Endodermal cell (in vitro differentiated cells): ENCODE measurements around the gene SATB1. TPM values are rescaled to one million over a fixed set of nuclear protein-coding genes. Genes with fewer than 3 reads are reported as not detected.

ENCODE experiments used
- DNase-seq: peaks from one replicate; pipeline ENCODE4 v3.0.0-alpha.2; 2017
- H3K27ac ChIP-seq: 2 replicates; pipeline ENCODE4 v1.5.1; 2013; ENCODE audit warnings: mild to moderate bottlenecking, low read depth, low read length, moderate library complexity
- H3K27me3 ChIP-seq: 2 replicates; pipeline ENCODE4 v1.6.1; 2013; ENCODE audit warnings: mild to moderate bottlenecking, low read length, moderate library complexity; ENCODE audit not compliant: insufficient read depth, control insufficient read depth, poor library complexity, severe bottlenecking
- H3K36me3 ChIP-seq: 2 replicates; pipeline ENCODE4 v1.7.0; 2013; ENCODE audit warnings: mild to moderate bottlenecking, low read length, moderate library complexity; ENCODE audit not compliant: control insufficient read depth, insufficient read depth
- H3K4me1 ChIP-seq: one replicate; pipeline ENCODE4 v1.7.0; 2013; ENCODE audit warnings: low read length; ENCODE audit not compliant: control insufficient read depth, insufficient read depth
- H3K4me3 ChIP-seq: 2 replicates; pipeline ENCODE4 v1.5.1; 2013; ENCODE audit warnings: mild to moderate bottlenecking, low read length, moderate library complexity
- H3K9ac ChIP-seq: 2 replicates; pipeline ENCODE4 v1.6.1; 2013; ENCODE audit warnings: mild to moderate bottlenecking, low read length, moderate library complexity; ENCODE audit not compliant: poor library complexity, severe bottlenecking; ENCODE audit errors: extremely low read depth
- H3K9me3 ChIP-seq: 2 replicates; pipeline ENCODE4 v1.6.1; 2013; ENCODE audit warnings: mild to moderate bottlenecking, low read length, moderate library complexity; ENCODE audit not compliant: control insufficient read depth
- H3K27ac Mint-ChIP-seq: 2 replicates; pipeline ENCODE4 v1.8.0; 2020; ENCODE audit warnings: mixed read lengths
- H3K27me3 Mint-ChIP-seq: 2 replicates; pipeline ENCODE4 v1.8.0; 2021; ENCODE audit warnings: mild to moderate bottlenecking, mixed read lengths; ENCODE audit not compliant: insufficient read depth
- H3K36me3 Mint-ChIP-seq: 2 replicates; pipeline ENCODE4 v1.8.0; 2020; ENCODE audit warnings: low read depth, mixed read lengths
- H3K4me1 Mint-ChIP-seq: 2 replicates; pipeline ENCODE4 v1.8.0; 2020; ENCODE audit warnings: mixed read lengths
- H3K4me3 Mint-ChIP-seq: 2 replicates; pipeline ENCODE4 v1.8.0; 2020; ENCODE audit warnings: mild to moderate bottlenecking, moderate library complexity, mixed read lengths
- H3K9me3 Mint-ChIP-seq: 2 replicates; pipeline ENCODE4 v1.8.0; 2020; ENCODE audit warnings: mild to moderate bottlenecking, mixed read lengths
- WGBS, 2 experiments: methylation state at CpG; one replicate each; pipeline versions ENCODE4 v1.1.5 to v1.1.7; 2013; ENCODE audit warnings: missing lambda C conversion rate in 2 of 2, mixed read lengths in 1 of 2; ENCODE audit not compliant: insufficient coverage in 1 of 2, insufficient read length in 1 of 2; 5-methylcytosine and 5-hydroxymethylcytosine counted together
- total RNA-seq, 2 donors: library from RNA; stranded (reverse); fragmentation: NEBNext Ultra II Directional in 1 of 2; extraction: Animal tissue kit (Norgen Biotek cat#: 25700) in 1 of 2; gene quantifications; 2 replicates in 1 of 2; 3 replicates in 1 of 2; pipeline ENCODE4 v1.2.1, GENCODE V29; 2021
- TF ChIP-seq, protein P1 (sequence below): fragments of 200-600 bp; sonication (generic); conservative IDR thresholded peaks from 2 replicates; pipeline ENCODE4 v1.5.0; 2021; ENCODE audit warnings: antibody characterized with exemption, mild to moderate bottlenecking

The SATB1 gene
- total RNA-seq, 2 donors from 2014 or later: 31.5 to 38.6 TPM

GRCh38 chr3:18431266-18431665, 6.1 kb upstream of the SATB1 start:
- WGBS, 2 experiments: 74 to 75% methylated on average over 2 to 3 of the region's 3 CpGs
- TF ChIP-seq, protein P1, sequence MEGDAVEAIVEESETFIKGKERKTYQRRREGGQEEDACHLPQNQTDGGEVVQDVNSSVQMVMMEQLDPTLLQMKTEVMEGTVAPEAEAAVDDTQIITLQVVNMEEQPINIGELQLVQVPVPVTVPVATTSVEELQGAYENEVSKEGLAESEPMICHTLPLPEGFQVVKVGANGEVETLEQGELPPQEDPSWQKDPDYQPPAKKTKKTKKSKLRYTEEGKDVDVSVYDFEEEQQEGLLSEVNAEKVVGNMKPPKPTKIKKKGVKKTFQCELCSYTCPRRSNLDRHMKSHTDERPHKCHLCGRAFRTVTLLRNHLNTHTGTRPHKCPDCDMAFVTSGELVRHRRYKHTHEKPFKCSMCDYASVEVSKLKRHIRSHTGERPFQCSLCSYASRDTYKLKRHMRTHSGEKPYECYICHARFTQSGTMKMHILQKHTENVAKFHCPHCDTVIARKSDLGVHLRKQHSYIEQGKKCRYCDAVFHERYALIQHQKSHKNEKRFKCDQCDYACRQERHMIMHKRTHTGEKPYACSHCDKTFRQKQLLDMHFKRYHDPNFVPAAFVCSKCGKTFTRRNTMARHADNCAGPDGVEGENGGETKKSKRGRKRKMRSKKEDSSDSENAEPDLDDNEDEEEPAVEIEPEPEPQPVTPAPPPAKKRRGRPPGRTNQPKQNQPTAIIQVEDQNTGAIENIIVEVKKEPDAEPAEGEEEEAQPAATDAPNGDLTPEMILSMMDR: no peak

DNA sequence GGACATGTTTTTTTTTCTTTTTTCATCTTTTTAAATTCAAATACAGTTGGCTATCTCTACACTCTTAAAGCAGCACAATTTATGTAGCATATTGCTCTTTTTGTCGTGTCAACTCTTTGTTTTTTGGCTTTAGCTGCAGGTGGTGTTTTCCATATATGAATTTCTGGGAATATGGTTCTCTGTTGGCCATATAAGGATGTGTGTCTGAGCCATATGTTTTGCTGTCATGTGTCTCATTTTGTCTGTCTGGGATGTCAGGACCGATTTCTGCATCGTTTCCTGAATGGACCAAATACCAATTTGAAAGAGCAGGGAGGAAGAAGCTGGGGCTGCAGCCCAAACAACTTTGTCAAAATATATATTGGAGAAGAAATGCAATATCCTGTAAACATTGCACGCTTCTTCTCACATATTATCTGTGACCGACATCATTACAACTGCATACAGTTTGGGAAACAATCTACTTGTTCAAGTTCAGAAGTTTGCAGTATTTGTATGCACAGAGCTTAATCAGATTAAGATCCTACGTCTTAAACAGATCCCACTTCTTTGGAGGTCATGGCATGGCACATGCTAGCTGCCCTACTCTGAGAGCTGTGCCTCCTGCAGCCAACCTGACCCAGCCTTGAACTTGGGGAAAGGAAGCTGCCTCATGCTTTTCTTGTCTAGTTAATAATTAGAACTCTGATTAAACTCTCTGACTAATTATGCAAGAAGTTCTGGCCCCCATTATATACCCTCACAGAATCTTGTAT, 4.0 kb upstream of the SATB1 start:
- Histone ChIP-seq H3K4me1 (no peaks in the 10 kb centered on the region), H3K27me3 (no peaks in the 10 kb centered on the region), H3K9me3 (no peaks in the 10 kb centered on the region), H3K4me3 (no peak overlapping the region), H3K9ac (no peak overlapping the region), H3K36me3 (no peaks in the 10 kb centered on the region), H3K27ac (no peak overlapping the region)
- TF ChIP-seq, protein P1: no peak
- Mint-ChIP-seq H3K4me1 (peaks cover 5% of the 10 kb centered on the region), H3K27ac (no peak overlapping the region), H3K27me3 (peaks cover 6% of the 10 kb centered on the region), H3K36me3 (no peaks in the 10 kb centered on the region), H3K4me3 (no peak overlapping the region), H3K9me3 (no peaks in the 10 kb centered on the region)
- 84 to 95% methylated on average over 3 to 6 of the region's 6 CpGs for WGBS, 2 experiments
- no peak for DNase-seq

More at GRCh38 chr3:18431266-18431665, 6.1 kb upstream of the SATB1 start:
- peaks cover 6% of the 10 kb centered on the region for H3K27me3 Mint-ChIP-seq
- H3K36me3 Mint-ChIP-seq: no peaks in the 10 kb centered on the region
- no peak for DNase-seq
- H3K4me1 Mint-ChIP-seq: peaks cover 7% of the 10 kb centered on the region
- H3K9me3 Mint-ChIP-seq: no peaks in the 10 kb centered on the region
- Histone ChIP-seq H3K9ac (no peak overlapping the region), H3K27ac (no peak overlapping the region), H3K27me3 (no peaks in the 10 kb centered on the region), H3K4me3 (no peak overlapping the region), H3K4me1 (no peaks in the 10 kb centered on the region), H3K36me3 (no peaks in the 10 kb centered on the region), H3K9me3 (no peaks in the 10 kb centered on the region)
- H3K27ac Mint-ChIP-seq: no peak overlapping the region
- H3K4me3 Mint-ChIP-seq: no peak overlapping the region

DNA sequence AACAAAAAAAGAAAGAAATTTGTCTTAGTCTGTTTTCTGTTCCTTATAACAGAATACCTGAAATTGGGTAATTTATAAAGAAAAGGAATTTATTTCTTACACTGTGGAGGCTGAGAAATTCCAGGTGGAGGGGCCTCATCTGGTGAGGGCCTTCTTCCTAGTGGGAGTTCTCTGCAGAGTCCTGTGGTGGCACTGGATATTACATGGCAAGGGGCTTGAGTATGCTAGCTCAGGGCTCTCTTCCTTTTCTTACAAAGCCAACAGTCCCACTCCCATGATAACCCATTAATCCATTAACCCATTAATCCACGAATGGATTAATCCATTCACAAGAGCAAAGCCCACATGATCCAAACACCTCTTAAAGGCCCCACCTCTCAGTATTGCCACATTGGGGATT, 2.9 kb upstream of the SATB1 start:
- H3K4me1 ChIP-seq: no peaks in the 10 kb centered on the region
- Mint-ChIP-seq H3K36me3 (no peaks in the 10 kb centered on the region), H3K4me1 (peaks cover 10% of the 10 kb centered on the region), H3K9me3 (no peaks in the 10 kb centered on the region), H3K27ac (no peak overlapping the region), H3K27me3 (peaks cover 6% of the 10 kb centered on the region), H3K4me3 (no peak overlapping the region)
- no peaks in the 10 kb centered on the region for H3K36me3 ChIP-seq
- no peak overlapping the region for H3K27ac ChIP-seq
- no peak overlapping the region for H3K4me3 ChIP-seq
- TF ChIP-seq, protein P1: peak; percentile 32
- no peaks in the 10 kb centered on the region for H3K27me3 ChIP-seq
- H3K9ac ChIP-seq: no peak overlapping the region
- WGBS, 2 experiments: 84% methylated on average over 1 of the region's 1 CpG; no CpG with 5 or more reads in 1 of the 2 experiments
- no peaks in the 10 kb centered on the region for H3K9me3 ChIP-seq
- DNase-seq: no peak
